Astrocyte of the spinal cord (primary cell): Measurements from ENCODE around the gene ZNF397.
A peak's percentile ranks its signal among the peaks of the same experiment; 100 is the strongest.

ENCODE experiments used
- DNase-seq: peaks from one replicate; pipeline ENCODE4 v3.0.0; 2011; ENCODE audit warnings: low read depth, low spot score
- H3K4me3 ChIP-seq: 2 replicates; pipeline ENCODE4 v1.5.1; 2011; ENCODE audit warnings: low read depth, mild to moderate bottlenecking, low read length, moderate library complexity
- in situ Hi-C: cut with HindIII; loops from 2 replicates; pipeline ENCODE4 v1.10.0; 2017; ENCODE audit warnings: low sequenced_read_pairs
- TF ChIP-seq, protein P1 (sequence below): IDR thresholded peaks from 2 replicates; pipeline ENCODE4 v1.5.1; 2012; ENCODE audit warnings: low read depth, mild to moderate bottlenecking, low read length, inconsistent platforms

Gene ZNF397

DNA sequence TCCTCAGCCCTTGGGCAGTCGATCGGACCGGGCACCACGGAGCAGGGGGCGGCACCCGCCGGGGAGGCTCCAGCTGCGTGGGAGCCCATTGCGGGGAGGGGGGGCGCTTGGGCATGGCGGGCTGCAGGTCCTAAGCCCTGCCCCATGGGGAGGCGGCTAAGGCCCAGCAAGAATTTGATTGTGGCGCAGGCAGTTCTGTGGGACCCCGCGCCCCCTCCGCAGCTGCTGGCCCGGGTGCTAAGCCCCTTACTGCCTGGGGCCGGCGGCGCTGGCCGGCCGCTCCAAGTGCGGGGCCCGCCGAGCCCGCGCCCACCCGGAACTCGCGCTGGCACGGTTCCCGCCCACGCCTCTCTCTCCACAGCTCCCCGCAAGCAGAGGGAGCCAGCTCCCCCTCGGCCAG is 30.8 kb downstream of the ZNF397 start:
- DNase-seq, result no peak
- in situ Hi-C loops, result no loop called here
- no peak overlapping the region for H3K4me3 ChIP-seq
- TF ChIP-seq, protein P1, sequence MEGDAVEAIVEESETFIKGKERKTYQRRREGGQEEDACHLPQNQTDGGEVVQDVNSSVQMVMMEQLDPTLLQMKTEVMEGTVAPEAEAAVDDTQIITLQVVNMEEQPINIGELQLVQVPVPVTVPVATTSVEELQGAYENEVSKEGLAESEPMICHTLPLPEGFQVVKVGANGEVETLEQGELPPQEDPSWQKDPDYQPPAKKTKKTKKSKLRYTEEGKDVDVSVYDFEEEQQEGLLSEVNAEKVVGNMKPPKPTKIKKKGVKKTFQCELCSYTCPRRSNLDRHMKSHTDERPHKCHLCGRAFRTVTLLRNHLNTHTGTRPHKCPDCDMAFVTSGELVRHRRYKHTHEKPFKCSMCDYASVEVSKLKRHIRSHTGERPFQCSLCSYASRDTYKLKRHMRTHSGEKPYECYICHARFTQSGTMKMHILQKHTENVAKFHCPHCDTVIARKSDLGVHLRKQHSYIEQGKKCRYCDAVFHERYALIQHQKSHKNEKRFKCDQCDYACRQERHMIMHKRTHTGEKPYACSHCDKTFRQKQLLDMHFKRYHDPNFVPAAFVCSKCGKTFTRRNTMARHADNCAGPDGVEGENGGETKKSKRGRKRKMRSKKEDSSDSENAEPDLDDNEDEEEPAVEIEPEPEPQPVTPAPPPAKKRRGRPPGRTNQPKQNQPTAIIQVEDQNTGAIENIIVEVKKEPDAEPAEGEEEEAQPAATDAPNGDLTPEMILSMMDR, result no peak

DNA sequence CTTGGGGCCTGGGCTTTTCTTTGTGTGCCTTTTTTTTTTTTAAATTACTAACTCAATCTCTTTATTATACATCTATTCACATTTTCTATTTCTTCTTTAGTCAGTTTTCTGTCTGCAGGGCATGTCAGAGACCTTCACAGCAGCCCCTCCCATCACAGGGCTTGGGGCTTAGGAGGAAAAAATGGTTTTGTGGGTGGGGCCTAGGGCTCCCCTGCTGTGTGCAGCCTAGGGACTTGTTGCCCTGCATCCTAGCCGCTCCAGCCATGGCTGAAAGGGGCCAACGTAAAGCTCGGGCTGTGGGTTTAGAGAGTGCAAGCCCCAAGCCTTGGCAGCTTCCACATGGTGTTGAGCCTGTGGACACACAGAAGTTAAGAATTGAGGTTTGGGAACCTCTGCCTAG is 35.4 kb downstream of the ZNF397 start:
- in situ Hi-C loops, result no loop called here
- H3K4me3 ChIP-seq, result no peak overlapping the region
- DNase-seq, result no peak
- TF ChIP-seq, protein P1, result no peak

DNA sequence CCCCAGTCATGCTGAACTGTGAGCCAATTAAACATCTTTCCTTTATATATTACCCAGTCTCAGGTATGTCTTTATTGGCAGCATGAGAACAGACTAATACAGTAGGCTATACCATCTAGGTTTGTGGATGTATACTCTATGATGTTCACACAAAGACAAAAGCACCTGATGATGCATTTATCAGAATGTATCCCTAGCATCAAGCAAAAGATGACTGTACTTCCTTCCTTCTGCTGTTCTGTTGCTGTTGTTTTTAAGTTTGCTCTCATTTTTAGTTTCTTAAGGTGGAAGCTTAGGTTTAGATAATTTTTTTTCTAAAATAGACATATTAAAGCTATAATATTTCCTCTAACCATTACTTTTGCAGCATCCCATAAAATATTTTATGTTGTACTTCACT is 36.8 kb downstream of the ZNF397 start:
- no peak for DNase-seq
- TF ChIP-seq, protein P1, result no peak
- H3K4me3 ChIP-seq, result no peak overlapping the region
- in situ Hi-C loops, result no loop called here

DNA sequence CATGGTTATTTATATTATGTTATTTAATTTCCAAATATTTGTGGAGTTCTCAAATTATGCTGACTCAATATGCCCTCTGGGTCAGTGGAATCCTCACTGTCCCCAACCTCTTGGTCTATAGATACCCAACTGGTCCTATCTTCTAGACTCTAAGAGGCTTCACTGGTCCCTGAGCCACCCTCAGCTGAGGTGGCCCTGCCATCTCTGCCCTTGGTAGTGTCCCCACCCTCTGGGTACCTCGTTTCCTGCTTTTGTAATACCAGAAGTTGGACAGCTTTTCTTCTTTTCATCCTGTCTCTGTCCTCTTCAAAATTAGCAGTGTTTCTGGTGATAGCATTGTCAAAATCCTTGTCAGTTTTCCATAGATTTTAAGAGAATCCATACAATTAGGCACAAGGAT is 37.3 kb downstream of the ZNF397 start:
- no peak for DNase-seq
- in situ Hi-C loops, result no loop called here
- TF ChIP-seq, protein P1, result no peak
- H3K4me3 ChIP-seq, result no peak overlapping the region

DNA sequence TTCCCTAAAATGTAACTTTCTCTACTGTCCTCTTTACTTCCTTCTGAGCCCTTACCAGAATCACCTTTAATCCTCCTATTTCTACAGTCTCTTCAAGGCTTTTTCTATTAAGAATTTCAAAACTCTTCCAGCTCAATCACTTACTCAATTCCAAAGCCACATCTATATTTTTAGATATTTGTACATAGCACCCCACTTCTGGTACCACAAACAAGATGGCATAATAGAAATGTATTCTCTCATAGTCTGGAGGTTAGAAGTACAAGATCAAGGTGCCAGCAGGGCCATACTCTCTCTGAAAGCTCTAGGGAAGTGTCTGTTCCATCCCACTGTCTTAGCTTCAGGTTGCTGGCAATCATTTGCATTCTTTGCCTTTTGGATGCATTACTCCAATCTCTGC is 38.1 kb downstream of the ZNF397 start:
- TF ChIP-seq, protein P1, result no peak
- no peak overlapping the region for H3K4me3 ChIP-seq
- no peak for DNase-seq
- in situ Hi-C loops, result no loop called here

DNA sequence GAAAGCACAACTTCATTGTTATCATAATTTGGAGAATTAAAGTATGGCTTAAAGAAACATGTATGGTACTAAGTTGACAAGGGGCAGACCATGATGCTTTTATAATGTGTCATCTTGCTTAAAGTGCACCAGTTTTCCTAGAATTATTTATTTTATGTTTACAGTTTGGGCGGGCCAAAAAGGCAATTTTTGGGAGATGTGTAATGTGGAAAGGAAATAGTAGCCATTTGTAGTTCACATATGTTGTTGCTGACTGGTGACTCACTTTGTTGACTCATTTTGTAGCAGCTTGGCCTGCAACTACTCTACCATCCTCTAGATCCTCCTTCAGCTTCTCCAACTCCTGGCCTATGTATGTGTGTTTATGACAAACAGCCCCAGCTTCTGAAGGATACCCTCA is 41.5 kb downstream of the ZNF397 start:
- peak; percentile 74 for DNase-seq
- in situ Hi-C loops, result no loop called here
- H3K4me3 ChIP-seq, result no peak overlapping the region
- TF ChIP-seq, protein P1, result no peak
